IMR-90 (cell line): ENCODE results near the gene BCO2. TPM values are rescaled to one million over a fixed set of nuclear protein-coding genes. Genes with fewer than 3 reads are reported as not detected.

Source experiments
- ATAC-seq: fragments of 200-7000 bp; cut with Tn5 transposase; 2 replicates; pipeline ENCODE4 v1.9.1; 2020; ENCODE audit warnings: low read depth, mild to moderate bottlenecking, moderate library complexity
- BruUV-seq: library from RNA; stranded (reverse); fragments of 400-500 nt; replicated peaks from 2 replicates; lab custom pipeline; 2021; lab: Mats Ljungman, UMichigan
- CTCF ChIA-PET: fragments of 300-600 bp; formaldehyde crosslinking; extraction: SDS; loops from one replicate; lab custom pipeline; 2021; ENCODE audit warnings: antibody characterized with exemption; lab: Yijun Ruan, JAX
- POLR2A ChIA-PET: fragments of 300-600 bp; sonication (Branson Sonifier 250); formaldehyde crosslinking; loops from one replicate; lab custom pipeline; 2022; ENCODE audit warnings: antibody characterized with exemption; ENCODE audit not compliant: unreplicated experiment; lab: Charles Lee
- DNase-seq: peaks from one replicate; pipeline ENCODE4 v3.0.0; 2013
- H2AFZ ChIP-seq: replicated peaks from 2 replicates; pipeline ENCODE3; 2013; ENCODE audit warnings: low read length, mild to moderate bottlenecking; ENCODE audit not compliant: poor library complexity
- H2AK5ac ChIP-seq: 2 replicates; pipeline ENCODE4 v1.6.1; 2013; ENCODE audit warnings: low read depth, low read length, inconsistent platforms
- H2AK9ac ChIP-seq: replicated peaks from 2 replicates; pipeline ENCODE3; 2013; ENCODE audit warnings: mild to moderate bottlenecking, low read depth, low read length, moderate library complexity; ENCODE audit not compliant: poor library complexity
- H2BK120ac ChIP-seq: 2 replicates; pipeline ENCODE4 v1.6.1; 2013; ENCODE audit warnings: low read depth, low read length, inconsistent platforms
- H2BK15ac ChIP-seq: 3 replicates; pipeline ENCODE4 v1.6.1; 2013; ENCODE audit warnings: low read depth, low read length, inconsistent platforms
- H2BK20ac ChIP-seq: 2 replicates; pipeline ENCODE4 v1.6.1; 2013; ENCODE audit warnings: low read depth, mild to moderate bottlenecking, inconsistent platforms, low read length, moderate library complexity
- H2BK5ac ChIP-seq: 2 replicates; pipeline ENCODE4 v1.6.1; 2013; ENCODE audit warnings: mild to moderate bottlenecking, low read depth, low read length, inconsistent platforms; ENCODE audit not compliant: poor library complexity, severe bottlenecking
- H3K14ac ChIP-seq: replicated peaks from 2 replicates; pipeline ENCODE4 v1.6.1; 2013; ENCODE audit warnings: low read depth, low read length, inconsistent platforms
- H3K18ac ChIP-seq: 2 replicates; pipeline ENCODE4 v1.6.1; 2013; ENCODE audit warnings: low read depth, low read length, control low read depth
- H3K23ac ChIP-seq: 2 replicates; pipeline ENCODE4 v1.6.1; 2013; ENCODE audit warnings: low read depth, low read length, inconsistent platforms
- H3K27ac ChIP-seq: 2 replicates; pipeline ENCODE4 v1.5.1; 2013; ENCODE audit warnings: mild to moderate bottlenecking, control low read depth, low read length; ENCODE audit not compliant: insufficient read depth
- H3K27me3 ChIP-seq: 2 replicates; pipeline ENCODE4 v1.6.1; 2013; ENCODE audit warnings: low read length; ENCODE audit not compliant: control insufficient read depth, insufficient read depth
- H3K36me3 ChIP-seq: 2 replicates; pipeline ENCODE4 v1.6.1; 2013; ENCODE audit warnings: low read length, mixed read lengths; ENCODE audit not compliant: control insufficient read depth, insufficient read depth
- H3K4ac ChIP-seq: 2 replicates; pipeline ENCODE4 v1.6.1; 2013; ENCODE audit warnings: low read depth, low read length, inconsistent platforms
- H3K4me1 ChIP-seq: 2 replicates; pipeline ENCODE4 v1.6.1; 2013; ENCODE audit warnings: low read length, mixed read lengths; ENCODE audit not compliant: control insufficient read depth, insufficient read depth
- H3K4me2 ChIP-seq: 2 replicates; pipeline ENCODE4 v1.6.1; 2013; ENCODE audit warnings: low read depth, mild to moderate bottlenecking, control low read depth, low read length, moderate library complexity
- H3K4me3 ChIP-seq: 2 replicates; pipeline ENCODE4 v1.5.1; 2013; ENCODE audit warnings: low read depth, mild to moderate bottlenecking, control low read depth, low read length, moderate library complexity; ENCODE audit not compliant: insufficient read depth
- H3K56ac ChIP-seq: 2 replicates; pipeline ENCODE4 v1.6.1; 2013; ENCODE audit warnings: low read length, inconsistent platforms; ENCODE audit not compliant: insufficient read depth; ENCODE audit errors: extremely low read depth
- H3K79me1 ChIP-seq, 2 experiments: 2 replicates each; pipeline ENCODE4 v1.6.1; 2013; ENCODE audit warnings: low read length in 2 of 2, inconsistent platforms in 1 of 2, low read depth in 1 of 2
- H3K9ac ChIP-seq: 2 replicates; pipeline ENCODE4 v1.6.1; 2013; ENCODE audit warnings: low read depth, low read length, control low read depth
- H3K9me1 ChIP-seq: 2 replicates; pipeline ENCODE4 v1.6.1; 2013; ENCODE audit warnings: low read length, inconsistent platforms; ENCODE audit not compliant: insufficient read depth
- H3K9me3 ChIP-seq: 2 replicates; pipeline ENCODE4 v1.6.1; 2013; ENCODE audit warnings: low read length; ENCODE audit not compliant: control insufficient read depth, insufficient read depth
- H4K20me1 ChIP-seq: 2 replicates; pipeline ENCODE4 v1.6.1; 2013; ENCODE audit warnings: low read length, inconsistent platforms; ENCODE audit not compliant: insufficient read depth
- H4K5ac ChIP-seq: 2 replicates; pipeline ENCODE4 v1.6.1; 2013; ENCODE audit warnings: mild to moderate bottlenecking, low read depth, low read length, control low read depth
- H4K8ac ChIP-seq, 2 experiments: 2 replicates each; pipeline ENCODE4 v1.6.1; 2013; ENCODE audit warnings: low read depth in 2 of 2, low read length in 2 of 2, control low read depth in 1 of 2, inconsistent platforms in 1 of 2
- H4K91ac ChIP-seq: 2 replicates; pipeline ENCODE4 v1.6.1; 2013; ENCODE audit warnings: low read depth, low read length, inconsistent platforms; ENCODE audit not compliant: insufficient read depth
- BHLHE40 ChIP-seq: fragments of 150-350 bp; IDR thresholded peaks from 2 replicates; pipeline ENCODE4 v1.6.1; 2016; ENCODE audit warnings: mild to moderate bottlenecking, low read depth, low read length
- CEBPB ChIP-seq: IDR thresholded peaks from 2 replicates; pipeline ENCODE4 v1.6.1; 2012; ENCODE audit warnings: low read depth, low read length, improper control_type of control experiment
- MAZ ChIP-seq: IDR thresholded peaks from 2 replicates; pipeline ENCODE4 v1.6.1; 2012; ENCODE audit warnings: low read depth, mild to moderate bottlenecking, low read length, improper control_type of control experiment, moderate library complexity, borderline replicate concordance
- NFE2L2 ChIP-seq: fragments of 150-350 bp; IDR thresholded peaks from 2 replicates; pipeline ENCODE4 v1.6.1; 2016; ENCODE audit warnings: low read depth, mild to moderate bottlenecking, low read length
- POLR2A ChIP-seq: IDR thresholded peaks from 2 replicates; pipeline ENCODE4 v1.6.1; 2012; ENCODE audit warnings: mild to moderate bottlenecking, low read depth, low read length
- dilution Hi-C: fragments of 300-500 bp; cut with HindIII; formaldehyde crosslinking; loops from one replicate; pipeline ENCODE4 v1.14.3; 2018; ENCODE audit warnings: low sequenced_read_pairs; ENCODE audit not compliant: unreplicated experiment
- in situ Hi-C: fragments of 300-500 bp; cut with MboI; formaldehyde crosslinking; loops from 3 replicates; pipeline ENCODE4 v1.14.3; 2019; ENCODE audit warnings: low sequenced_read_pairs, inconsistent platforms, mixed read lengths
- intact Hi-C: fragments of 100-400 bp; cut with micrococcal nuclease; formaldehyde crosslinking; loops from 2 replicates; pipeline ENCODE4 v1.10.0; 2022
- polyA plus RNA-seq, 3 experiments: library from polyadenylated mRNA; depleted of rRNA; stranded (reverse); fragments of >200 nt; gene quantifications; 2 replicates each; pipeline ENCODE4 v1.2.3, GENCODE V29; 2012; ENCODE audit warnings: low replicate concordance in 1 of 3
- total RNA-seq: library from RNA; depleted of rRNA; stranded (reverse); fragments of >200 nt; gene quantifications from 2 replicates; pipeline ENCODE4 v1.2.3, GENCODE V29; 2012

BCO2 gene
- total and polyA plus RNA-seq, 2 of the 4 experiments (the other 2 are of a cell fraction), result 0.18 to 0.68 TPM

DNA sequence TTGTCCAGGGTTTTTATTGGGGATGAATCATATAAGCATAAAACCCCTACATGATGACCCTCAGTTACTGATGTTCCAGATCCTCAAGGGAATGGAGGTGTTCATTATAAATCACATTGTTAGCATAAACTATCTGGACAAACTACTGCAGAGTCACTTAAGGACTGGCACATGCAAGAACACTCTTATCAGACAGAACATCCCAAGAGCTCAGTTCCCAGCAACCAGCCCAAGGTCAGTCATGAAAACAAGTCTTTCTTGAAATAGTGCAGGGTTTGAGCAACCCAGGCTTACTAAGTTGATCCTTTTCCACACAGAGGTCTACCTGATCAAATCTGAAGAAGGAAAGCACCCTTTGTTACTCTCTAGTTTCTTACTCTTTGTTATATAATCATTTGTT lies 37.4 kb downstream of the BCO2 start:
- H3K4me1 ChIP-seq, result peaks cover 18% of the 10 kb centered on the region
- no peak for TF ChIP-seq BHLHE40
- TF ChIP-seq NFE2L2, result no peak
- TF ChIP-seq CEBPB, result no peak
- TF ChIP-seq MAZ, result no peak
- no peak for TF ChIP-seq POLR2A
- H2AK9ac ChIP-seq, result no peak overlapping the region
- H2BK20ac ChIP-seq, result no peak overlapping the region; the same call in 1 of the 2 replicates
- no peak for DNase-seq
- no peaks in the 10 kb centered on the region for H3K36me3 ChIP-seq
- H4K8ac ChIP-seq, result 0 out of 4 replicates have a peak overlapping the region, but pooled peaks of 1 of the 2 experiments have one; percentile 2
- no TSS peak for BruUV-seq
- H3K79me1 ChIP-seq, result no peaks in the 10 kb centered on the region
- no peak overlapping the region for H3K4me3 ChIP-seq
- peaks cover 9% of the 10 kb centered on the region for H3K9me1 ChIP-seq
- H3K23ac ChIP-seq, result no peak overlapping the region
- H2AFZ ChIP-seq, result no peak overlapping the region
- no peak overlapping the region; the same call in 1 of the 2 replicates for H2BK120ac ChIP-seq
- no peaks in the 10 kb centered on the region for H4K20me1 ChIP-seq
- H3K18ac ChIP-seq, result peak overlapping the region; percentile 69
- no peak overlapping the region for H3K27ac ChIP-seq
- H3K4me2 ChIP-seq, result no peak overlapping the region
- in situ Hi-C loops, result loop anchor here (25.0 kb wide), 1 partner anchor 1325 kb away; no protein-coding TSS in a partner anchor
- ATAC-seq, result no peak
- intact Hi-C loops, result loop anchor here (5.0 to 10.0 kb wide), 3 partner anchors 35 to 1522 kb away; partner anchors contain the start of gene BCO2
- dilution Hi-C loops, result no loop called here
- H4K91ac ChIP-seq, result peak overlapping the region; percentile 5; the same call in 1 of the 2 replicates
- POLR2A ChIA-PET, result no interaction called here
- peak overlapping the region; percentile 73; the same call in 1 of the 2 replicates for H4K5ac ChIP-seq
- no peaks in the 10 kb centered on the region for H3K9me3 ChIP-seq
- H3K14ac ChIP-seq, result no peak overlapping the region
- CTCF ChIA-PET, result interaction anchor here (1.4 kb wide), 2 partner anchors 67 to 99 kb away, joined by 4 to 5 read pairs; no protein-coding TSS in a partner anchor
- 0 out of 2 replicates have a peak overlapping the region, but pooled peaks have one; percentile 2 for H3K4ac ChIP-seq
- H3K56ac ChIP-seq, result no peak overlapping the region
- peak overlapping the region; percentile 42; the same call in 1 of the 2 replicates for H2AK5ac ChIP-seq
- H2BK15ac ChIP-seq, result 0 out of 3 replicates have a peak overlapping the region, but pooled peaks have one; percentile 15
- H2BK5ac ChIP-seq, result no peak overlapping the region
- H3K27me3 ChIP-seq, result no peaks in the 10 kb centered on the region
- no peak overlapping the region for H3K9ac ChIP-seq
